ENCODE data around the gene RNASE4.

Gene RNASE4

DNA sequence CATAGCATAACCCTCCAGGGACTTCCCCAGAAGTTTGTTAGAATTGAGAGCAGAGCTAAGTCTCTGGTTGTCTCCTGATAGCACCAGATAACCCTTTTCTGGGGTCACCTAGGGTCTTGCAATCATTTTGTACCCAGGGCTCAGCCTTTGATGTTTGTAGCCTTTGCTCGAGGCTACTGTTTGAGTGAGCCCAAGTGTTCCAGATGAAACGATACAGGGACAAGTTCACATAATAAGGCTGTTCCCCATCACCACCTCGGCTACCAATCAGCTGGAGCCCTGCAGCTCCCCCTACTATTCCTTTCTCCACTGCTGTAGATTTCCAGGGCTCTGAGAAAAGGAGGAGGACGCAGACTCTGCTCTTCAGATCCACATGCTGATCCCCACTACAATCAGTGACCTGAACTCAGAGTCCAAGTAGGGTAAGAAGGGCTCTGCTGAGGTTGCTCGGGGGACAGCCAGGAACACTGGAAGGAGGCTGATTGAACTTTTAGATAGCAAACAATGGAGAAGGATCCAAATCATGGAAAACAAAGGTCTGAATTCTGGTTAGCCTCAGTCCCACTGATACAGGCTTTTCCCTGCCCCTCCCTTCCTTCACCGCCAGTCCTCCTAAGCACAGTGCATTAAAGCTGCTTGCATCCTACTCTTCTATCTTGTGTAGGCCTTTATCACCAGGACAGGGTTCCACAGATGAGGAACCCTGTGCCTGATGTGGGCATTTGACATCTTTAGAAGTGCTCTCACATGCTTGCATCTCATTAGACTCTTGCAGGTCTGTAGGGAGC is 61.4 kb downstream of the RNASE4 start, which contains the start of gene EDDM3A:
EDDM3A (plus strand) TSS at position 317 of the 788 bp plus-strand sequence. CDS start 1,694 bp downstream, outside the sequence.
- ChIA-PET CTCF (no interaction called here), POLR2A (ENCODE audit: low non-redundant PET) (no interaction called here)
- DNase-seq (ENCODE audit: low spot score) = no peak
- TF ChIP-seq, protein P1, sequence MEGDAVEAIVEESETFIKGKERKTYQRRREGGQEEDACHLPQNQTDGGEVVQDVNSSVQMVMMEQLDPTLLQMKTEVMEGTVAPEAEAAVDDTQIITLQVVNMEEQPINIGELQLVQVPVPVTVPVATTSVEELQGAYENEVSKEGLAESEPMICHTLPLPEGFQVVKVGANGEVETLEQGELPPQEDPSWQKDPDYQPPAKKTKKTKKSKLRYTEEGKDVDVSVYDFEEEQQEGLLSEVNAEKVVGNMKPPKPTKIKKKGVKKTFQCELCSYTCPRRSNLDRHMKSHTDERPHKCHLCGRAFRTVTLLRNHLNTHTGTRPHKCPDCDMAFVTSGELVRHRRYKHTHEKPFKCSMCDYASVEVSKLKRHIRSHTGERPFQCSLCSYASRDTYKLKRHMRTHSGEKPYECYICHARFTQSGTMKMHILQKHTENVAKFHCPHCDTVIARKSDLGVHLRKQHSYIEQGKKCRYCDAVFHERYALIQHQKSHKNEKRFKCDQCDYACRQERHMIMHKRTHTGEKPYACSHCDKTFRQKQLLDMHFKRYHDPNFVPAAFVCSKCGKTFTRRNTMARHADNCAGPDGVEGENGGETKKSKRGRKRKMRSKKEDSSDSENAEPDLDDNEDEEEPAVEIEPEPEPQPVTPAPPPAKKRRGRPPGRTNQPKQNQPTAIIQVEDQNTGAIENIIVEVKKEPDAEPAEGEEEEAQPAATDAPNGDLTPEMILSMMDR (conservative IDR thresholded peaks at IDR 0.05; ENCODE audit: low read depth) = no peak
- H3K27ac ChIP-seq = no peak within 1 kb of the TSS

DNA sequence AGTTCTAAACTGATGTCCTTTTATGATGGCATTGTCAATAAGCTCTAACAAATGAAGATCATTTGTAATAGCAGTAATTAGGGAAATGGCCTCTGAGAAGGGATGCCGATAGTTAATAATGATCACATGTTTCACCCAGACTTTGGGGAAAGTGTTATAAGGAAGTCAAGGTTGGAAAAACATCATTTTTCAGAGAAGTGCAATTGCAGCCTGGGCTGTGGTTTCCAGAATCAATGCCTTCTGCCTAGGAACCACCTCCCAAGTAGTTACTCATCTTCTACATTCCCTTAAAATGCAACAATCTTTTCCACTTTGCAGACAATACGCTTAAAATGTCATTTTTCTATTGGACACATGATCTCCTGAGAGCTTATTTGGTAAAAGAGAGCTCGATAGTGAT is 62.2 kb downstream of the RNASE4 start:
- ChIA-PET POLR2A (ENCODE audit: low non-redundant PET) (no interaction called here), CTCF (no interaction called here)
- DNase-seq (ENCODE audit: low spot score) = no peak
- TF ChIP-seq, protein P1 (conservative IDR thresholded peaks at IDR 0.05; ENCODE audit: low read depth) = no peak
- H3K27ac ChIP-seq = no peak overlapping the region

DNA sequence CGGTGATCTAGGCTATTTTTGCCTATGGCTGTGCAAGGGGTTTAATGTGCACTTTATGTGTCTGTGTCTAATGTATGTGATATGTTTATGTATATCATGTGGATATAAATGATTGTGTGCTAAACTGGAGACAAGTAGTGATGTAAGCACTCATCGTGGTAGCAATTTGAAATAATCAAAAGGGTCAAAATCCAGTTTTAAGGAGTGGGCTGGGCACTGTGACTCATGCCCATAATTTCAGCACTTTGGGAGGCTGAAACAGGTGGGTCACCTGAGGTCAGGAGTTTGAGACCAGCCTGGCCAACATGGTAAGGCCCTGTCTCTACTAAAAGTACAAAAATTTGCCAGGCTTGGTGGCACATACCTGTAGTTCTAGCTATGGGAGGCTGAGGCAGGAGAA is 64.1 kb downstream of the RNASE4 start:
- DNase-seq (ENCODE audit: low spot score) = no peak
- H3K27ac ChIP-seq = no peak overlapping the region
- TF ChIP-seq, protein P1 (conservative IDR thresholded peaks at IDR 0.05; ENCODE audit: low read depth) = no peak
- ChIA-PET POLR2A (ENCODE audit: low non-redundant PET) (no interaction called here), CTCF (interaction anchor here (0.6 kb wide), 1 partner anchor 1315 kb away, joined by 3 read pairs; no protein-coding TSS in a partner anchor)

DNA sequence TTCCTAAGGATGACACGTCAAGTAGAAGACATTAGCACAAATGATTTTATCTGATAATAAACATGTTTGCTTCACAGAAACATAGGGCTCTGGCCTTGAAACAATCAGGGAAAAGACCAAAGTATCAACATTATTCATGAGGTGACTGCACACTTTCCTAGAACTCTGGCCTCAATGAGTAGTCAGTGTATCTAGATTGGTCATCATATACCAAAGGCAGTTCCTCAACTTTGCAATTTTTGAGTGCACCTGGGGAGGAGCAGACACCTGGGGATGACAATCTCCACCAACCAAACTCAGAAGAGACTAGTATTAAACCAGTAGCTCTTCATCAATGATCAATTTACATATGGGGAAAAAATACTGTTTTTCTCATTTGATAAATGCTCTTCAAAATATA is 65.8 kb downstream of the RNASE4 start:
- no peak overlapping the region for H3K27ac ChIP-seq
- CTCF ChIA-PET = no interaction called here
- POLR2A ChIA-PET (ENCODE audit: low non-redundant PET) = no interaction called here
- TF ChIP-seq, protein P1 (conservative IDR thresholded peaks at IDR 0.05; ENCODE audit: low read depth) = no peak
- DNase-seq (ENCODE audit: low spot score) = no peak

Measured in RWPE1 (cell line).